Esophagus muscularis mucosa (tissue), 4 donors: ENCODE results near the gene MRFAP1L1. TPM values are rescaled to one million over a fixed set of nuclear protein-coding genes. Genes with fewer than 3 reads are reported as not detected.

Experiments used
- DNase-seq: peaks from one replicate; pipeline ENCODE4 v3.0.0-alpha.2; 2017; ENCODE audit errors: extremely low spot score
- H3K27ac ChIP-seq, 4 donors: fragments of 200-600 bp; sonication (generic); replicated peaks in 1 of 4; 1 replicate in 3 of 4; 2 replicates in 1 of 4; pipeline ENCODE4 v1.5.1; 2016 to 2019; ENCODE audit warnings: mild to moderate bottlenecking in 1 of 4
- H3K27me3 ChIP-seq, 4 donors: fragments of 200-600 bp; sonication (generic); one replicate each; pipeline versions ENCODE4 v1.5.1 to v1.6.0; 2016 to 2019
- H3K36me3 ChIP-seq, 4 donors: fragments of 200-600 bp; sonication (generic); one replicate each; pipeline ENCODE4 v1.5.1; 2016 to 2019
- H3K4me1 ChIP-seq, 4 donors: fragments of 200-600 bp; sonication (generic); one replicate each; pipeline ENCODE4 v1.5.1; 2016 to 2019
- H3K4me3 ChIP-seq, 4 donors: fragments of 200-600 bp; sonication (generic); 1 replicate in 2 of 4; 2 replicates in 2 of 4; pipeline ENCODE4 v1.5.1; 2016 to 2019; ENCODE audit warnings: mild to moderate bottlenecking in 4 of 4, moderate library complexity in 1 of 4
- H3K9me3 ChIP-seq, 4 donors: fragments of 200-600 bp; sonication (generic); 1 replicate in 3 of 4; 2 replicates in 1 of 4; pipeline ENCODE4 v1.5.1; 2016 to 2019
- CTCF ChIP-seq, 3 experiments: fragments of 200-600 bp in 2 of 3; fragments of 450-650 bp in 1 of 3; sonication (generic) in 2 of 3; IDR thresholded peaks; one replicate each; pipeline ENCODE4 v1.5.1; 2017 to 2019; ENCODE audit warnings: antibody characterized with exemption in 3 of 3, mild to moderate bottlenecking in 2 of 3, moderate library complexity in 1 of 3
- EP300 ChIP-seq: sonication (generic); formaldehyde crosslinking; IDR thresholded peaks from one replicate; pipeline ENCODE4 v1.6.1; 2017; ENCODE audit warnings: antibody characterized with exemption
- POLR2A ChIP-seq: fragments of 450-650 bp; IDR thresholded peaks from one replicate; pipeline ENCODE4 v1.6.1; 2017; ENCODE audit warnings: antibody characterized with exemption, moderate library complexity, mild to moderate bottlenecking, low read depth
- POLR2AphosphoS5 ChIP-seq, 2 donors: sonication (generic); formaldehyde crosslinking; IDR thresholded peaks; one replicate each; pipeline ENCODE4 v1.6.1; 2017; ENCODE audit warnings: antibody characterized with exemption in 2 of 2
- WGBS: methylation state at CpG from one replicate; pipeline ENCODE4 v1.1.5; 2018; 5-methylcytosine and 5-hydroxymethylcytosine counted together
- intact Hi-C: fragments of 100-400 bp; cut with DNase I; formaldehyde crosslinking; loops from one replicate; pipeline ENCODE4 v1.15.1; 2023
- total RNA-seq, 4 donors: library from RNA; depleted of rRNA; stranded (reverse); fragments of >200 nt; gene quantifications; one replicate each; pipeline versions ENCODE4 v1.1.0 to v1.2.1, GENCODE V29; 2016

The MRFAP1L1 gene
- total RNA-seq, 4 donors from 2014 or later: 55.2 to 60.0 (median 57.0) TPM

DNA sequence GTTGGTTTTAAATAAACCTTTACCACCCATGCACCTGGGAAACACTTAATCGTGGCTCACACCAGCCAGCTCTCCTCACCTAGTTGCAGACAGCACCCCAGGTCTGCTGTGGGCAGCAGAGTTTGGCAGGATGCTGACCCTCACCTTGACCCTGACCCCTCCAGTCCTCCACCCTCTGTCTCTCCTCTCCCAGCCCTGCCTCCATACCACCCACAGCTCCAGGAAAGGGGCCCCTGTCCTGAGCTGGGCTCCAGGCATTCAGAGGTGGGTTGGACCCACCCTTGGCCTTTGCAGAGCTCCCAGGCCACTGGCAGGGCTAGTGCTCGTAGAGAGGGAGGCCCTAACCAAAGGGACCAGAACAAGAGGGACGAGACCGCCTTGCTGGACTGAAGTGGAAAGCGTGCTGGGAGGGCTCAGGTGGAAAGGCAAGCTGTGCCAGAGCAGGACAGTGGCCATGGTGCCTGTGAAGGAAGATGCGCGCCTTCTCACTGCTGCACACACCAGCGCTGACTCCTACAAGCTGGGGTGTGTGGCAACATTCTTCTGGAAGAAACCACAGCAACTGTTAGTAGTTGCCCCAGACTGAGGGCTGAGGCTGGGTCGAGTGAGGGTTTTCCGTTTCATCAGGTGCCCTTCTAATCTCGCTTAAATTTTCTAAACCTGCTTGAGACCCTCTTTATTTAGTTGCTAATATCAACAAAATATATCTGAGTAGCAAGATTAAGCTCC is 26.6 kb downstream of the MRFAP1L1 start:
- Histone ChIP-seq H3K27me3 (no peaks in the 10 kb centered on the region), H3K4me1 (no peaks in the 10 kb centered on the region), H3K9me3 (no peaks in the 10 kb centered on the region), H3K36me3 (peaks cover 0 to 3% (median 0%) of the 10 kb centered on the region in 4 donors), H3K27ac (no peak overlapping the region), H3K4me3 (no peak overlapping the region)
- 82% methylated on average over 11 of the region's 11 CpGs for WGBS
- intact Hi-C loops: no loop called here
- TF ChIP-seq EP300 (no peak), CTCF (IDR thresholded peaks at IDR 0.05) (no peak), POLR2A (no peak), POLR2AphosphoS5 (IDR thresholded peaks at IDR 0.05) (no peak)
- DNase-seq: no peak

GRCh38 chr4:6681191-6681590 is 28.5 kb downstream of the MRFAP1L1 start:
- DNase-seq: no peak
- no peak overlapping the region for H3K4me3 ChIP-seq
- no peaks in the 10 kb centered on the region for H3K9me3 ChIP-seq
- TF ChIP-seq POLR2AphosphoS5 (IDR thresholded peaks at IDR 0.05): no peak
- peak in 1 of 3 experiments; percentile 6 for TF ChIP-seq CTCF (IDR thresholded peaks at IDR 0.05)
- 93% methylated on average over 9 of the region's 9 CpGs for WGBS
- peaks cover 0 to 5% (median 0%) of the 10 kb centered on the region in 4 donors for H3K36me3 ChIP-seq
- no peaks in the 10 kb centered on the region for H3K27me3 ChIP-seq
- intact Hi-C loops: no loop called here
- peaks cover 13 to 17% (median 16%) of the 10 kb centered on the region in 4 donors for H3K4me1 ChIP-seq
- no peak overlapping the region for H3K27ac ChIP-seq

DNA sequence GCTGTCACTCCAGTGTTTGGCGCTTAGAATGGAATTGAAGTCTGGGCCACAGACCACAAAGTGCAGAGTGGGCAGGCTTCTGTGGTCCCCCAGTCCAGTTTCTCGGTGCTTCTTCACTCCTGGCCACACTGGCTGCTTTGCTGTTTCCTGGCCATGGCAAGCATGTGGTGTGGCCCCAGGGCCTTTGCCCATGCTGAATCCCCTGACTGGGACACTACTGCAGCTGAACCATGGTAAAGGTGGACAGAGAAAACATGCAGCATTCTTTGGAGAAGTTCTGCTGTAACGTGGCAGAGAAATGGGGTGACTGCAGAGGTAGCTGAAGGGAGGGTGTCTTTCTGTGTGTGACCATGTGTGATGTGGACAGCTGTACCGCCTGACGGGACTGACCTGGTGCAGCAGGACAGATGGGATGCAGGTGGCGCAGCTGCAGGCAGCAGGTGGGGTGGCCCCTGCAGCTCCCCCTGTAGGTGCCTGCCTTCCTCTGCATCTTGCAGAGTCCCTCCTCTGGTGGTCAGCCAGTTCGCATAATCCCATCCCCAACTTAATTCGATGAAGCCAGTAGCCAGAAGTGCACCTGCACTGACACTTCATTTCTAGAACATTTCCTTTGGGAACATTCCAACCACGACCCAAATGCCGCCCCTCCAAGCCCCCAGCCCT is 29.2 kb downstream of the MRFAP1L1 start:
- TF ChIP-seq EP300: no peak
- no peak for TF ChIP-seq POLR2A
- TF ChIP-seq POLR2AphosphoS5 (IDR thresholded peaks at IDR 0.05): no peak
- no peak for TF ChIP-seq CTCF (IDR thresholded peaks at IDR 0.05)
- intact Hi-C loops: no loop called here
- 81% methylated on average over 10 of the region's 10 CpGs for WGBS
- H3K36me3 ChIP-seq: peaks cover 0 to 9% (median 1%) of the 10 kb centered on the region in 4 donors
- no peak overlapping the region for H3K4me3 ChIP-seq
- H3K27me3 ChIP-seq: no peaks in the 10 kb centered on the region
- no peak overlapping the region for H3K27ac ChIP-seq
- DNase-seq: no peak
- peaks cover 20 to 24% (median 22%) of the 10 kb centered on the region in 4 donors for H3K4me1 ChIP-seq
- no peaks in the 10 kb centered on the region for H3K9me3 ChIP-seq

DNA sequence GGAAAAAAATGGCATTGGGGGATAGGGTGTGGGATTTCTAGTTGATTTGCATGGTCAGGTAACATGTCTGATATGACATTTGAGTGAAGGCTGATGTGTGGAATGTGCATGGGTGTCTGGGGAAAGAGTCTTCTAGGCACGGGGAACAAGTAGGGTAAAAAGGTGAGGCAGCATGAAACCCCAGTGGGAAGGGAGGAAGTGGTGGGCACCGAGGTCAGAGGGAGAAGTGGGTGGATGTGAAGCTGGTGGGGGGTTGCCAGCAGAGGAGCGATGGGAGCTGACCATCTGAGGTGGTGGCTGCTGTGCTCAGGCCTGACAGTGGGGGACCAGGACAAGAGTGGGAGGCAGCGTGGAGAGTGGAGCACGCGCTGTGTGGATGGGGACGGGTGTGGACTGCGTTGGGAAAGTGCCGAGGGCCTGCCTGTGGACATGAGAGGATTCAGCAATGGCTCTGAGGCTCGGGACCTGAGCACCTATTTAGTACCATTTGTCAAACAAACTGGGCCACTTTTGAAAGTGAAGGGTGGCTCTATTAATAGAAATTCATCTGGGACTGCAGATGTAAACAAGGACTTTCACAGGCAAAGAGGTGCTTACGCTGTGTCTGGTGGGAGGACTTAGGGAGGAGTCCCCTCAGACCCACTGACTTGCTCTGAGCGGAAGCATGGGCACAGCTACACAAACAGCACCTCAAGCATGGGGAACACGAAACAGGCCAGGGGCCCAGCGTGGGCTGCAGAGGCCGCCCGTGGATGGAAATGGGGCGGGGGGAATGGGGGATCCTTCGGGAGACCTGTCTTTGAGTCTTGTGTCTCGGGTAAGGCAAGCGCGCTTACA is 32.7 kb downstream of the MRFAP1L1 start:
- Histone ChIP-seq H3K9me3 (no peaks in the 10 kb centered on the region), H3K4me1 (peaks cover 27 to 48% (median 46%) of the 10 kb centered on the region in 4 donors), H3K36me3 (peaks cover 0 to 9% (median 1%) of the 10 kb centered on the region in 4 donors), H3K4me3 (no peak overlapping the region), H3K27me3 (no peaks in the 10 kb centered on the region), H3K27ac (peak overlapping the region in 2 of 4 donors; percentile 22 to 65)
- TF ChIP-seq POLR2AphosphoS5 (IDR thresholded peaks at IDR 0.05) (no peak), EP300 (no peak), CTCF (IDR thresholded peaks at IDR 0.05) (no peak), POLR2A (no peak)
- DNase-seq: no peak
- intact Hi-C loops: loop anchor here (5.0 kb wide), 1 partner anchor 35 kb away; the partner anchor contains the start of gene MRFAP1
- 76% methylated on average over 20 of the region's 21 CpGs for WGBS
